ENCODE measurements around the gene KDM6B. TPM values are rescaled to one million over a fixed set of nuclear protein-coding genes. Genes with fewer than 3 reads are reported as not detected.

The KDM6B gene
- total RNA-seq, 1 donor from 2014 or later = 96.3 TPM

DNA sequence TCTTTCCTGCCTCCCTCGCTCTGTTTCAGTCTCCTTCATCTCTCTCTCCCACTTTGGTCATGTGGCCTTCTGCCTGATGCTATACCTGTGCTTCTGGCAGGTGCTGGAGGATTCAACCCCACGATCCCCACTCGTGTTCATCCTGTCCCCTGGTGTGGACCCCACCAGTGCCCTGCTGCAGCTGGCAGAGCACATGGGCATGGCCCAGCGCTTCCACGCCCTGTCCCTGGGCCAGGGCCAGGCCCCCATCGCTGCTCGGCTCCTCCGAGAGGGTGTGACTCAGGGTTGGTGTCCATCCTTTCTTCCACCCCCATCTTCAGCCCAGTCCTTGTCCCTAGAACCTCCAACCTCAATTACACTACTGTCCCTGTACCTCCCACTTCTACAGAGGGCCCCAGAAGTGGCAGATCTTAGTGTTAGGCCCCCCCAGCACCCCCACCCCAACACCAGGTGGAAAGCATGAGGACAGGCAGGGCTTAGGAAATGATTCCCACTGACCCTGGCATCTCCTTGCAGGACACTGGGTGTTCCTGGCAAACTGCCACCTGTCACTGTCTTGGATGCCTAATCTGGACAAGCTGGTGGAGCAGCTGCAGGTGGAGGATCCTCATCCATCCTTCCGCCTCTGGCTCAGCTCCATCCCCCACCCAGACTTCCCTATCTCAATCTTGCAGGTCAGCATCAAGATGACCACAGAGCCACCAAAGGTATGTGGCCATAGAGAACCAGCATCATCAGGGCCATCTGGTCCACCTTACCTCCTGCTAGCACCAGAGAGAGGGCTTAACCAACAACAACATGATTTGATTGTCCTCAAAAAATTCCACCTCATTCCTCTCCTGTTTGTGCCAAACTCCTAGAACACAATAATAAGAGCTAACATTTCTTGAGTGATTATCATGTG lies 9.7 kb upstream of the KDM6B start:
- peaks cover 8% of the 10 kb centered on the region for H3K4me1 Mint-ChIP-seq
- peaks cover 22% of the 10 kb centered on the region for H3K27me3 Mint-ChIP-seq (ENCODE audit: low read depth)
- TF ChIP-seq, protein P1, sequence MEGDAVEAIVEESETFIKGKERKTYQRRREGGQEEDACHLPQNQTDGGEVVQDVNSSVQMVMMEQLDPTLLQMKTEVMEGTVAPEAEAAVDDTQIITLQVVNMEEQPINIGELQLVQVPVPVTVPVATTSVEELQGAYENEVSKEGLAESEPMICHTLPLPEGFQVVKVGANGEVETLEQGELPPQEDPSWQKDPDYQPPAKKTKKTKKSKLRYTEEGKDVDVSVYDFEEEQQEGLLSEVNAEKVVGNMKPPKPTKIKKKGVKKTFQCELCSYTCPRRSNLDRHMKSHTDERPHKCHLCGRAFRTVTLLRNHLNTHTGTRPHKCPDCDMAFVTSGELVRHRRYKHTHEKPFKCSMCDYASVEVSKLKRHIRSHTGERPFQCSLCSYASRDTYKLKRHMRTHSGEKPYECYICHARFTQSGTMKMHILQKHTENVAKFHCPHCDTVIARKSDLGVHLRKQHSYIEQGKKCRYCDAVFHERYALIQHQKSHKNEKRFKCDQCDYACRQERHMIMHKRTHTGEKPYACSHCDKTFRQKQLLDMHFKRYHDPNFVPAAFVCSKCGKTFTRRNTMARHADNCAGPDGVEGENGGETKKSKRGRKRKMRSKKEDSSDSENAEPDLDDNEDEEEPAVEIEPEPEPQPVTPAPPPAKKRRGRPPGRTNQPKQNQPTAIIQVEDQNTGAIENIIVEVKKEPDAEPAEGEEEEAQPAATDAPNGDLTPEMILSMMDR (IDR thresholded peaks at IDR 0.05; ENCODE audit: unreplicated experiment) = no peak
- H3K4me3 Mint-ChIP-seq = no peak overlapping the region
- H3K27ac Mint-ChIP-seq = no peak overlapping the region
- no peaks in the 10 kb centered on the region for H3K9me3 Mint-ChIP-seq
- H3K36me3 Mint-ChIP-seq = no peaks in the 10 kb centered on the region
- DNase-seq (ENCODE audit: low spot score in 2 of 2, unreplicated experiment in 2 of 2) = no peak

DNA sequence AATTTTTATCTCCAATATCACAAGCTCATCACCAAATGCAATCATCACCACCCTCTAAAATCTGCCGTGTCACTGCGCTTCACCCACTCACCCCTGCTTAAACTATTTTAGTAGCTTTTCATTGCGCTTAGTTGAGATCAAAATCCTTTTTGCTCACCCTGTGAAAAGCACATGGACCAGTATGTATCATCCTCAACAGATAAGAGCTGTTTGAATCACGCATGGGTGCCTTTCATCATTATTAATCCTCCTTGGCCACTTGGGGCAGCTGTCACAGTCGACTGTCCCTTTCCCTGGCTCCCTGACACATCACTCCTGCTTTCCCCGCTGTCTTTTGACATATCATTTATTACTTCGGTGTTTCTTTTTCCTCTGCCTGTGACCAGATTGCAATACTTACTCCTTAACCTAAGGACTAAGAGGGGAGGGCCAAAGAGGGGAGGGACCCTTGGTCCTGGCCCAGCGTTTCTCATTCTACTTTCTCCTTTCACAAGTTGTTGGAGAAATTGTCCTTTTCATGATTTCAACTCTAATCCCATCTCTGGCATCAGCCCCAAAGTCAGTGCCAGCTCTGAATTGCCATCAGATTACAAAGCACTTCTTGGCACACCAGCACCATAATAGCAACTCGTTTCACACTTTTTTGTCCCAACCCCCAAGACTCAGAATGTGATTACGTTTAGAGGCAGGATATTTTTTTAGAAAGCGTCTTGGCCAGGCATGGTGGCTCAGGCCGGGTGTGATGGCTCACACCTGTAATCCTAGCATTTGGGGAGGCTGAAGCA lies 8.6 kb upstream of the KDM6B start:
- Mint-ChIP-seq H3K4me1 (peaks cover 8% of the 10 kb centered on the region), H3K4me3 (no peak overlapping the region), H3K9me3 (no peaks in the 10 kb centered on the region), H3K27me3 (ENCODE audit: low read depth) (peaks cover 23% of the 10 kb centered on the region), H3K27ac (no peak overlapping the region), H3K36me3 (no peaks in the 10 kb centered on the region)
- TF ChIP-seq, protein P1 (IDR thresholded peaks at IDR 0.05; ENCODE audit: unreplicated experiment) = no peak
- no peak for DNase-seq (ENCODE audit: low spot score in 2 of 2, unreplicated experiment in 2 of 2)

DNA sequence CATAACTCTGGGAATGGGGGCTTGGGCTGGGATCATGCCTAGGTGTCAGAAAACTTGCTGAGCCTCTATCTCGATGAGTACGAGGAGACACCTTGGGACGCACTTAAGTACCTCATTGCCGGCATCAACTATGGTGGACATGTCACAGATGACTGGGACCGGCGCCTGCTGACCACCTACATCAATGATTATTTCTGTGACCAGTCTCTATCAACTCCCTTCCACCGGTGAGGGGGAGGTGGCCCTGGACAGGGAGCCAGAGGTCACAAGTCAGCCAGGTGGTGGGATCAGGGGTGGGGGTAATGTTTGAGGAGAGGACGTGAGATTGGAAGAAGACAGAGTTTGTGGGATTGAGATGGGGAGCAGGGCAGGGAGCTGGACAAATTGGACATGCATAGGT lies 3.4 kb upstream of the KDM6B start:
- Mint-ChIP-seq H3K27me3 (ENCODE audit: low read depth) (peaks cover 25% of the 10 kb centered on the region), H3K36me3 (no peaks in the 10 kb centered on the region), H3K9me3 (no peaks in the 10 kb centered on the region)

DNA sequence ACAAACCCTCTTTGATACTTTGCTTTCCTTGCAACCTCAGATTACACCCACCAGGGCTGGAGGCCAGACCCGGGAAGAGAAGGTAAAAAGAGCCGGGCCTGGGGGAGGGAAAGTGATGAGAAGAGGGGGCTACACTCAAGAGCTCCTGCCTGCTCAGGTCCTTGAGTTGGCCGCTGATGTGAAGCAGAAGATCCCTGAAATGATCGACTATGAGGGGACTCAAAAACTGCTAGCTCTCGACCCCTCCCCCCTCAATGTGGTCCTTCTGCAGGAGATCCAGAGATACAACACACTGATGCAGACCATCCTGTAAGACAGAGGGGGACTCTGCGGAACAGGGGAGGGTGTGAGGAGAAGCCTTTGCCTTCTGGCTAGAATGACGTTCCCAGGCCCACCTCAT lies 2.8 kb upstream of the KDM6B start:
- Mint-ChIP-seq H3K4me3 (no peak overlapping the region), H3K27me3 (ENCODE audit: low read depth) (peaks cover 25% of the 10 kb centered on the region), H3K9me3 (no peaks in the 10 kb centered on the region), H3K4me1 (peaks cover 12% of the 10 kb centered on the region), H3K27ac (no peak overlapping the region), H3K36me3 (no peaks in the 10 kb centered on the region)
- no peak for DNase-seq (ENCODE audit: low spot score in 2 of 2, unreplicated experiment in 2 of 2)
- TF ChIP-seq, protein P1 (IDR thresholded peaks at IDR 0.05; ENCODE audit: unreplicated experiment) = no peak

More for the DNA sequence above, 3.4 kb upstream of the KDM6B start:
- Mint-ChIP-seq H3K4me1 (peaks cover 13% of the 10 kb centered on the region), H3K4me3 (no peak overlapping the region), H3K27ac (no peak overlapping the region)
- DNase-seq (ENCODE audit: low spot score in 2 of 2, unreplicated experiment in 2 of 2) = no peak
- TF ChIP-seq, protein P1 (IDR thresholded peaks at IDR 0.05; ENCODE audit: unreplicated experiment) = no peak

DNA sequence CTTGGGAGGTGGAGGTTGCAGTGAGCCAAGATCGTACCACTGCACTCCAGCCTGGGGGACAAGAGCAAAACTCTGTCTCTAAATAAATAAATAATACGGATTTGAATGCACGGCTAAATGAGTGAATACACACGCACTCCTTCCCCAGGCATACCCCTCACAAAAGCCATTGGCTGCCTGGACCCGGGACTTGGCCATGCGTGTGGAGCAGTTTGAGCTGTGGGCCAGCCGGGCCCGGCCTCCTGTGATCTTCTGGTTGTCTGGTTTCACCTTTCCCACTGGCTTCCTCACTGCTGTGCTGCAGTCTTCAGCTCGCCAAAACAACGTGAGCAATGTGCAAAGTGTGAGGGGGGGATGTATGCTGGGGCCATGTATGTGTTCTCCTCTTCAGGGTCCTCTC lies 1.6 kb upstream of the KDM6B start:
- TF ChIP-seq, protein P1 (IDR thresholded peaks at IDR 0.05; ENCODE audit: unreplicated experiment) = no peak
- Mint-ChIP-seq H3K27me3 (ENCODE audit: low read depth) (peaks cover 25% of the 10 kb centered on the region), H3K4me3 (peak overlapping the region; percentile 13), H3K27ac (no peak overlapping the region), H3K4me1 (peaks cover 21% of the 10 kb centered on the region), H3K36me3 (no peaks in the 10 kb centered on the region), H3K9me3 (no peaks in the 10 kb centered on the region)
- DNase-seq (ENCODE audit: low spot score in 2 of 2, unreplicated experiment in 2 of 2) = no peak
